NCI-H446 treated with DMSO at 0.1 percent for 48 hours (cell line): ENCODE measurements around the gene SPRYD3.
"Not testable (repeated sequence)": the region's sequence is repeated elsewhere in the genome, so short reads cannot be mapped to it uniquely, and the experiment has no call there.

Source experiments
- DNase-seq: peaks from one replicate; lab custom pipeline; 2025; lab: John Stamatoyannopoulos, UW

SPRYD3 gene

DNA sequence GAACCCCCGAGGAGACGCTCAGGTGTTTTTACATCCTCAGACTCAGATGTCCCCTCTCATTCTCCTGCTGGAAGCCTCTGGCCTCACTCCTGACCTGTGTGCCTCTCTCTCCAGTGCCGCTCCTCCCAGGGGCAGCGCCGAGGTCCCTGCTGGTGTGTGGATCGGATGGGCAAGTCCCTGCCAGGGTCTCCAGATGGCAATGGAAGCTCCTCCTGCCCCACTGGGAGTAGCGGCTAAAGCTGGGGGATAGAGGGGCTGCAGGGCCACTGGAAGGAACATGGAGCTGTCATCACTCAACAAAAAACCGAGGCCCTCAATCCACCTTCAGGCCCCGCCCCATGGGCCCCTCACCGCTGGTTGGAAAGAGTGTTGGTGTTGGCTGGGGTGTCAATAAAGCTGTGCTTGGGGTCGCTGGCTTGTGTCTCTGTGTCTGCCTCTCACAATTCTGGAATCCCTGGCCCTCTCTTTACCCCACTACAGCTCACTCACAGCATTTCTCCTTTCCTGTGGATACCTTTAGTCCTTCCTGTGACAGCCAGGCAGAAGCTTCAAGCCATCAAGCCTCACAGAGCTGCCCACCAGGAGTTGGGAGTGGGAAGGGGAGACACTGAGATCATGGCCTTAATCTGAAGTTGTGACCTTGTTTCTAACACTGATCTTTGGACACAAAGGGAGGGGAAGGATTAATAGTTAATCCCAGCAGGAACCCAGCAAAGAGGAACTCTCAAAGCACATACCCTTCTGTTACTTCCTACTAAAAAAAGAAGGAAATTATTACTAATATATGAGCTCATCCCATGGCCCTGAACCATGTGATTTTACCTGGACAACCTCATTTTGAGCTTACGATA, 23.0 kb upstream of the SPRYD3 start:
- no peak for DNase-seq

GRCh38 chr12:53101266-53101665, 22.1 kb upstream of the SPRYD3 start:
- no peak for DNase-seq

DNA sequence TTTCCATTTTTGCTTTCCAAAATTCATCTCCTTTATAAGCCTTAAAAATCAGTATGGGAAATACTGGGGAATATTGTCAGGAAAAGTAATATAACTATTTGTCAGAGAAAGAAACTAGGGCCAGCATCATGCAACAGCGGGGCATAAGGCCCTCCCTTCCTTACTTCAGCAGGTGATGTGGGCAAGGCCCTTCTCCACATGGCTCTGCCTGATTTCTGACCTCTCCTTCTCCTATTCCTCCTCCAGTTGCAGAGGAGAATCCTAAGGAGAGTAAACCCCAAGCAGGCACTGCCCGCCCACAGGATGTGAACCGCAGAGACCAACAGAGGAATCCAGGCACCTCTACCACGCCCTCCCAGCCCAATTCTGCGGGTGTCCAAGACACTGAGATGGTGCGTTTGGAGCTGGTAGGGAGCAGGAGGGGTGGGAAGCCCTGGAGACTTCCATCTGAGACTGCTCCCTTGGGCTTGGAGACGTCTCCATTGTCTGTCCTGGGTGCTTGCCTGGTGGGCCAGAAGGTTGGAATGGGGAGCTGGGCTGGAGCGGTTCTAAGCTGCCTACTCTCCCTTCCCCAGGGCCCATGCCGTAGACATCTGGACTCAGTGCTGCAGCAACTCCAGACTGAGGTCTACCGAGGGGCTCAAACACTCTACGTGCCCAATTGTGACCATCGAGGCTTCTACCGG, 21.4 kb upstream of the SPRYD3 start:
- DNase-seq = no peak

GRCh38 chr12:53099071-53099882, 20.1 kb upstream of the SPRYD3 start:
- peak; percentile 40 for DNase-seq

- DNase-seq = no peak
These were observed 19.3 kb upstream of the SPRYD3 start for GRCh38 chr12:53098354-53098981.

- DNase-seq = no peak
These were observed 18.6 kb upstream of the SPRYD3 start, which contains the start of gene IGFBP6 for GRCh38 chr12:53097564-53098353. TSS of gene IGFBP6 (plus strand) at chr12:53097667. CDS start at chr12:53097718, 51 bp downstream.

DNA sequence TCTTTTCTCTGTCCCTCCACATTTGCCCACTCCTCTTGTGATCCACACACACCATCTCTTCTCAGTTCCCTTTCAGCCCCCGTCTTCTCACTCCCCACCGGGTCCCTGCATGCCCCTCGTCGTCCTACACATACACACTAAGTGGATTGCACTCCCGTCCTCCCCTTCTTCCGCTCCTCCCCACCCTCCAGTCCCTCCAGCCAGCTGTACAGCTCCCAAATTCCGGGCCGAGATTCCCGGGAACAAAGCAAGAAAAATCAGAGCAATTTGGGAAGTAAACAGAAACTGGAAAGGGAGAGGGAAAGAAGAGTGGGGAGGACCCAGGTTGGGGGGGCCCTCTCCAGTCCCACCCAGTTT, 18.0 kb upstream of the SPRYD3 start:
- no peak for DNase-seq

GRCh38 chr12:53096759-53097158, 17.6 kb upstream of the SPRYD3 start:
- no peak for DNase-seq

GRCh38 chr12:53096089-53096741, 17.0 kb upstream of the SPRYD3 start:
- no peak for DNase-seq

- DNase-seq = not testable (repeated sequence)
These were observed 16.4 kb upstream of the SPRYD3 start for GRCh38 chr12:53095596-53095895.

DNA sequence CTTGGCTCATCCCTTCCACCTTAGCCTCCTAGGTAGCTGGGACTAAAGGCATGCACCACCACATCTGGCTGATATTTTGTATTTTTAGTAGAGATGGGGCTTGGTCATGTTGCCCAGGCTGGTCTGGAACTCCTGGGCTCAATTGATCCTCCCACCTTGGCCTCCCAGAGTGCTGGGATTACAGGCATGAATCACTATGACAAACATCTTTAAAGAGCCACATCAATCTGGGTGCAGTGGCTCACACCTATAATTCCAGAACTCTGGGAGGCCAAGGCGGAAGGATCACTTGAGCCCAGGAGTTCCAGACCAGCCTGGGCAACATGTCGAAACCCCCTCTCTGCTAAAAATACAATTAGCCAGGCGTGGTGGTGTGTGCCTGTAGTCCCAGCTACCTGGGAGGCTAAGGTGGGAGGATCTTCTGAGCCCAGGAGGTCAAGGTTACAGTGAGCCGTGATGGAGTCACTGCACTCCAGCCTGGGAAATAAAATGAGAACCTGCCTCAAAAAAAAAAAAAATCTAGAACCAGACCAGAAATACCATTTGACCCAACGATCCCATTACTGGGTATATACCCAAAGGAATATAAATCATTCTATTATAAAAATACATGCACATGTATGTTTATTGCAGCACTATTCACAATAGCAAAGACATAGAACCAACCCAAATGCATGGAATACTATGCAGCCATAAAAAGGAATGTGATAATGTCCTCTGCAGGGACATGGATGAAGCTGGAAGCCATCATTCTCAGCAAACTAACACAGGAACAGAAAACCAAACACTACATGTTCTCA, 15.8 kb upstream of the SPRYD3 start:
- DNase-seq = not testable (repeated sequence)

GRCh38 chr12:53094394-53094787, 15.2 kb upstream of the SPRYD3 start:
- no peak for DNase-seq

DNA sequence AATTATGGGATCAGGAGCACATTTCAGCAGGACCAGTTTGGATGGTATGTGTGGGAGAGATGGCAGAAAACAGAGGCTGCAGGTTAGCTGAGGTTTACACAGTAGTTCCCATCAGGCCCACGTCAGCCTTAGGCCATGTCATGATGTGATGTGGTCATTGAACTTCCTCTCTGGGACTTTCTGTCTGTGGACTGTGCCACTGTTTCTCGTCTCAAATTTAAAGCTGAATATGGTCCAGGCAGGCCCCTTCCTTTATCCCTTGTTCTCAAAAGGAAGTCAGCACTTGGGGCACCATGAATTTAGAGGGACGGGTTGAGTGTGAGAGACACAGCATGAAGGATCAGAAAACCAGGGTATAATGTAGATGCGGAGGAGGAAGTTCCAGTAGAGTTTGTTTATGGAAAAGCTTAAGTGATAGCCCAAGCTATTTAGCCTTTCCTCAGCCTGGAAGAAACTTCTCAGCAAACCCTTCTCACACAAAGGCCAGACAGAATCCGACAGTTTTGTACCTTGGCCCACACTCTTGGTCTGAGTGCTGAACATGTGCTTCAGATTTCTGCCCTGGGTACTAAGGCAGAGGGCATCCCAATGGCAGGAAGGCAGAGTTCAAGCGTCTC, 14.7 kb upstream of the SPRYD3 start:
- DNase-seq = no peak

- DNase-seq = no peak
These were observed 12.6 kb upstream of the SPRYD3 start for GRCh38 chr12:53091756-53092155.

DNA sequence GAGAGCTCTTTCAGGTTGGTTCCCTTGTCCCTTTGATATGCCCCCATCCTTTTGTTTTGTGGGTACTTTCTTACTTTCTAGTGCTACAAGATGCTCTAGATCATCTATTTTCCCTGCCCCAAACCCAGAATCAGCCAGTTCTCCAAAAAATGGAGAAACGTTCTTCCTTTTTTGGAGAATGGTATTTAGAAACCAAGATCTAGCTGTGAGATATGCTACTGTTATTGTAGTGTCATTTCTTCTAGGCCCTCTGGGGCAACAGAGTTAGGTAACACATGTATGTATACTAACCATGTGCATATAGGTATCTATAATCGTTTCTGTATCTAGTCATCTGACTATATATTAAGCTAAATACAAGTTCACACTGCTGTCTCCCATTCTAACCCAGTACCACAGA, 11.4 kb upstream of the SPRYD3 start:
- DNase-seq = no peak

GRCh38 chr12:53090105-53090504, 10.9 kb upstream of the SPRYD3 start:
- no peak for DNase-seq

GRCh38 chr12:53086361-53086760, 7.2 kb upstream of the SPRYD3 start:
- no peak for DNase-seq

GRCh38 chr12:53082637-53083175, 3.5 kb upstream of the SPRYD3 start:
- DNase-seq = no peak
